HT1080 (cell line): ENCODE measurements around the gene OMP. TPM values are rescaled to one million over a fixed set of nuclear protein-coding genes. Genes with fewer than 3 reads are reported as not detected.

Source experiments
- DNase-seq: peaks from one replicate; pipeline ENCODE4 v3.0.0-alpha.2; 2015; ENCODE audit warnings: low read depth
- total RNA-seq: library from RNA; depleted of rRNA; stranded (reverse); fragments of >200 nt; shearing (Covaris generic); gene quantifications from 2 replicates; pipeline ENCODE4 v1.2.3, GENCODE V29; 2014

Gene OMP
- total RNA-seq, 1 experiment from 2014 or later: 0.58 TPM

DNA sequence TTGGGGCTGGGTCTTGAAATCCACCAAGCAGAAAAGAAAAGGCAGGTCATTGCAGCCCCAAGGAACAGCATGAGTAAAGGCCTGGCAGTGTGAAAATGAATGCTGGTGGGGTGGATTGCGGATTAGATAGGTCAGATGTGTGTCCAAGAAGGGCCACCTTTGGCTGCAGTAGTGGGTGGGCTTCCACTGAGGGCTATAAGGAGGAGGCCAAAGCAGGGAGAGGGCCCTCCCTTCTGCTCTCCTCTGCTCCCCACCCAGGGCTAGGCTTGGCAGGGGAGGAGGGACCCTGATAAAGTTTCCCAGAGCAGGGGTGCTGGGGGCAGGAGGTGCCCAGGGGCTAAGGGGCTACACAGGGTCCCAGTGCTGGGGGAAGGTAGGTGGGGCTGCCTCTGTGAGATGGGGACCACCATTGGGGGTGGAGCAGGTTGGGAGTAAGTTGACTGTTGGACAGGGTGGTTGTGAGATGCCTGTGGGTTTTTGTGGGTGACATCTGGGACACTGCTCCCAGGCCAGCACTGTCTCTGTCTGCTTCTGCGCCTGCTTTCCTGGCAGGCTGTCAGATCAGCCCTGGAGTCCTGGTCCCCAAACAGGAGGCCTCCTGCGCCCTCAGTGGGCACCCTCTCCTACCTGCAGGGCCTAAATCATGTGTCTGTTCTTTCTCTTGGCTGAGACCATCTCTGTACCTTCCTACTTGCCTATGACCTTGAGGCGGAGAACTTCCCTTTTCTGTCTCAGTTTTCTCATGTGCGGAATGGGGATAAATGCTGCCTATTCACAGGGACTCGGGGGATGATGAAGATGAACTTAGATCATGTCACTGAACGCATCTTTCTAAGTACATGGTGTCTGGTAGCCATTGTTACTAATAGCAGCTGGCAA is 33.9 kb upstream of the OMP start:
- no peak for DNase-seq

DNA sequence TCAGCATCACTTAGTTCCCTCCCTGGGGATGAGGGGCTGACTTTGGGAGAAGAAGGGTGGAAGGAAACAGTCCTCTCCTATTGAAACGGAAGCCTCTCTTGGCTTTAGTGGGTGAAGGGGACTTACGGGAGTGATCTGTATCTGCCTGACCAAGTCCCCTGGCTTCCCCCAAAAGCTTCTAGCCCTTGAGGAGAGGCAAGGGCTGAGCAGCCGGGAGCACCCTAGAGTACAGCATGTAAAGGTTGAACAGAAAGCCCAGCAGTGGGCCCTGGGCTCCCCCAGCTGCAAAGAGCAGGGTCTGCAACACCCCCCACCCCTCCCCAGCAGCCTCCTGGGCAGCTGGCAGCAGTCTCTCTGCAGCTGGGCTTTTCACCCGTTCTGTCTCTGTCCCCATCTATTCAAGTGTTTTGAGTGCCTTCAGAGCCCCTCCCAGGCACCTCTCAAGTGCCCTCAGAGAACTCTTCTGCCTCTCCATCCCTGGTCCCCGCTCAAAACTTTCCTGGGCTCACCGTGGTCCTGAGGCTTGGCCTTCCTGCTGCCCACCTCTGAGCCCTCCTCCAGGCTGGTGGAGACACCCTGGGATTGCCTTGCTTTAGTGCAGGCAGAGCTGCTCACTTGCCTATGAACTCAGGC is 33.2 kb upstream of the OMP start:
- DNase-seq: no peak

DNA sequence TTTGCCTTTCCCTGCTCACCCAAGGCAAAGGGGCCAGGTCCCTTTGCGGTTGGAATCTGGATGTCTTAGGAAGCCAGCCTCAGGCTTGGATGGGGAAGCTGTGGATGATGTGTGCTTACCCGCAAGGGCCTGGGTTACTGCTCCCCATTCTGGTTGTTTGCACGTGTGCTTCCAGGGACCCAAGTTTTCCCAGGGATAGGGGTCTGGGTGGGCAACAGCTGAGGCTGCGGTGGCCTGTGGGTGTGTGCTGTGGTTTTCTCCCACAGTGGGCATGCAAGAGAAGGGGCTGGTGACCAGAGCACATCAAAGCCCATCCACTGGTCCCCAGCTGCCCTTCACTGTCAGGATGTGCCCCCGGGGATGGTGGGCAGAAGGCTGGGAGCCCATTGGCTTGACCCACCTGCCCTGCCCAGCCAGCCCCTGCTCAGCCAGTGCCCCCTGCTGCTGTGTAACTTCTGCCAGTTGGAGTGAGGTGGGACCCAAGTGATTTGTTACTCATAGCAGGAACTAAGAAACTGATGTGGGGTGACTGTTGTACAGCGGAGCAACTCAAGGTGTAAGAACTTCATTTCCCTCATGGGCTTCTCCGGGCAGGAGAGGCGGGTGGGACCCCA is 32.6 kb upstream of the OMP start:
- DNase-seq: no peak

- no peak for DNase-seq
Observed at GRCh38 chr11:77071077-77071476, 31.6 kb upstream of the OMP start.

DNA sequence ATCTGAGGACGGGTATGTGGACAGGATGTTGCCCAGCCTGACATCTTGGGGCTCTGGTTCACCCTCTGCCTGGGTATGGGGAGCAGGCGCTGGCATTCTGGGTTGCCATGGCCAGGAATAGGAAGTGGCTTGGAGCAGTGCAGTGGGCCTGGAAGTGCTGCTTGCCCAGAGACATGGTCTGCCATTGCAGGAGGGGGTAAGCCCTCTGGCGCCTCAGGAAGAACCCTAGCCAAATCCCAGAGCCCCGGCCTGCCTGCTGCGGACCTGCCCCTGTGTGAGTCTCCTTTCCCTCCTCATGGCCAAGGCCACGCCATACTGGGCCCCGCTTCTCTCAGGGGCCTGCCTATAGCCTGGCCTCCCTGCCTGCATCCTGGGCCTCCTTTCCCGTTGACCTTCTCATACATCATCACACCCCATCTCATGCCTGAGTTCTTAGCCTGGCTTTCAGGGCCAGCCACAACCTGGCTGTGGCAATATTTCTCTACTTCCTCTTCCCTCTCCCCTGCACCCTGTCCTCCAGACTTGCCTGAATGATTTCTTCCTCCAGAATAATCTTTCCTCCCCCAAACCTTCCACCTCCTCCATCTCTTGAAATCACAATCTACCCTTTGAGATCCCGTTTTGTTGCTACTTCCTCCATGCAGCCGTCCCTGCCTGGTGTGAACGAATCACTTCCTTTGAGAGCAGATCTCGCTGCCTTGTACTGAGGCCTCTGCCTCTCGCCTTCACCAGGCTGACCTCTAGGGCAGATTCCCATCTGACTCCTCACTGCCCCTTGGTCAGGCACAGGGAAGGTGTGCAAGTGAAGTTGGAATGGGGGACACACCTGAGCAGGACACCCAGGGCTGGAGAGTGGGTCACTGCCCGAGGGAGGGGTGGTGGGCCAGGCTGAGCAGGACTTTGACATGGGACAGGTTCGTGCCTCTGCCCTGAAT is 30.7 kb upstream of the OMP start:
- peak; percentile 61 for DNase-seq

DNA sequence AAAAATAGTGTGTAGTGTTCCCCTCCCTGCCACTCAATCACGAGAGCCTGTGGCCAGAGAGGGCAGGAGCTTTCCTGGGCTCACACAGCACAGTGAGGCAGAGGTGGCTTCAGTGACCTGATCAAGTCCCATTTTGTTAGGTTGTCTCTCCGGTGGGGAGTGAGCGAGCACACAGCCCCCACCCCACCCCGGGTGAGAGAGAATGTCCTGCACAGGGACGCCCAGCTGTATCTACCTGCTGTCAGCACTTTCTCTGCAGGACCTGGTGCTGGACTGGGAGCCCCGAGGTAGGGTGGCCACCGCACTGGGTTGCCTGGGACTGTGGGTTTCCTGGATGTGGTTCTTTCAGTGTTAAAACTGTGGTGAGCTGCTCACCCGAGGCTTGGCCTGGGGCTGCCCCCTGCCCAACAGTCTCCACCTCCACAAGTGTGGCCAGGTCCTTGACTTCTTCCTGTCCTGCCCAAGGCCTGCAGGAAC is 29.8 kb upstream of the OMP start:
- DNase-seq: no peak

DNA sequence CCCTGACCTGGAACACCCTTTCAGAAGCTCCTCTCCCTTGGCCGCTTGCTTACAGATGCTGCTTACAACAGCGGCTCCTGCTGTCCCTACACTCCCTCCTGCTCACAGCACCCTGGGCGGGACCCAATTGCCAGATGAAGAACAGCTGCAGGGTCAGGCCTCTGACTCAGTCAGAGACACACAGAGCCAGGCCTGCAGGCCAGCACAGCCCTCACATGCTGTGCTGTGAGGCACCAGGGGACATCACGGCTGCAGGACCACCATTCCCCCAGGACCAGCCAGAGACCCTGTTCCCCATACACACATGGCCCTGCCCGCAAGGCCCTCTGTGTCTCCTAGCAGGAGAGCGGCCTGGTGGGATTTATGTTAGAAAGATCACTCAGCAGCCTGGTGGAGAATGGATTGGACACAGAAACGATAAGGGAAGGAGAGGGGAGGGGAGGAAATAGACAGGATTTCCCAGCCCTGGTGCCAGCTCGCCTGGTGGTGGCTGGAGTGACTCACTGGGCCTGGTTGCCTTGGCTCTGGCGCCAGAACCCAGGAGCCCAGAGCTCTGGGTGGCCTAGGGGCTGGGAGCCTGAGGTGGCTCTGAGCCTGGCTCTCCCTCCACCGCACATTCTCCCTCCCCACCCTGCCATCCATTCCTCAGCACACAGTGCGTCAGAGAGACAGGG is 29.2 kb upstream of the OMP start:
- DNase-seq: peak; percentile 90

DNA sequence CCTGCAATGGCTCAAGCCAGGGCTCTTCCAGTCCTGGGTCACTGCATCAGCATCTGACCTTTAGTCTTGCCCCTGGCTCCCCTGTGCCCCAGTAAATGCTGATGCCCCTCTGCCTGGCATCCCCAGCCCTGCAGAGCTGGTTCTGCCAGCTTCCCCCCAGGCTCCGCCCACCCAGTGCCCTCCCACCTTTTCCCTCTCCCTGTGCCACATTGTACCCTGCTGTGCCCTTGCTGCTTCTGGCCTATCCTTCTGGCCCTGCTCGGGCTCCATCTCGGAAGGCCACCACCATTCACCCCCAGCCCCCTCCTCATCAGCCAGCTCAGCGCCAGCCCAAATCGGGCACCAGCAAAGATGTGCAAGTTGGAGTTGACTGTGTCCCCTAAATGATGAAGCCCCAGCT is 28.4 kb upstream of the OMP start:
- DNase-seq: no peak

DNA sequence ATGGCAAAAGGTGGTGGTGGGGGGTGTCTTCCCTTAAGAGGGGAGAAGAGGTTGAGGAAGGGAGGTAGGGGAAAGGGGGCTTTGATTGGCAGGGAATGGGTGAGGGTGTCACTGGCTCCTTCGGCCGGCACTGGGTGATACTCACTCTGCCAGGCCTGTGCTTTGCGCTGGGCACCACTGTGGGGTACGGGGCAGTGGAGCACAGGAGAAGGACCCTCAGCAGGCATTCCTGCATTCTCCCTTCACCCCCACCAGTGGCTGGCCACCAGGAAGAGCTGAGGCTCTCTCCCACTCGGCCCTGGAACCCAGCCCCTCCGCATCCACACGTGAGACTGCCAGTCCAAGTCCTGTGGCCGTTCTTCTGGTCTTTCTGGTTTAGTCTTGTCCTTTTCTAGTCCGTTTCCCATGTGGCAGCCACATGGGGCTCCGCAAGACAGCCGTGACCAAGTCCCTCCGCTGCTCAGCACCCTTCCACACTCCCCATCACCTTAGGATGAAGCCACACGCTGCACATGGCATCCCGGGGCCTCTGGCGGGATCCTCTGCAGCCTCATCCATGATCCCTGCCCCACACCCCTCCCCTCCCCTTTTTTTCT is 27.9 kb upstream of the OMP start:
- DNase-seq: no peak

DNA sequence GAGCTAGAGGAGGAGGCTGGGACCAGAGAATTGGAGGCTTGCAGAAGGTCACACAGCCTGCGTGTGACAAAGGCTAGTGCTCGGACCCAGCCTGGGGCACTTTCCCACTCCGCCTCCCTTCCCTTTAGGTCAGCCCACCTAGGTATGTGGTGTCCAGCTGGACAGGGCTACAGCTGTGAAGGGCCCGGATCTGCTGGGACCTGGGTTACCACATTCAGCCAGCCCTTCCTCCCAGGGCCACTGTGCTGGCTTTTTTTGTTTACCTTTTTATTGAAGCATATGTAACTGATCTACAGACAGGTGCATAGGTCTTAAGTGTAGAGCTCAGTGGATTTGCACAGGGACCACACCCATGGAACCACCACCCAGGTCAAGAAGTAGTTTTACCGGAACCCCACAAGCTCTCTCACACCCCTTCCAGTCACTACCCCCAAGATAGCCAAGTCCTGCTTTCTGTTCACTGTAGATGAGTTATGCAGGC is 27.2 kb upstream of the OMP start:
- DNase-seq: no peak

DNA sequence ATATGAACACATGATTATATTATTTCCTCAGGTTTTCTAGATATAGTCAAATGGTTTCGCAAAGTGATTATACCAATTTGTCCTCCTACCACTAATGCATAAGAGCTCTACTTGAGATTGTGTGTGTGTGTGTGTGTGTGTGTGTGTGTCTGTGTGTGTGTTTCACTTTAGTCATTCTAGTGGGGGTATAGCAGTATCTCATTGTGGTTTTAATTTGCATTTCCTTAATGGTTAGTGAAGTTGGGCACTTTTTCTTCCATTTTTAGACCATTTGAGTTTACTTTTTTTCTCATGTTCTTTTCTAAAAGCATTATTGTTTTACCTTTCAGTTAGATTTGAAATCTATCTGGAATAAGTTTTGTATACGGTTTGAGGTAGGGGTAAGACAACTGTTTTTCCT is 23.0 kb upstream of the OMP start:
- DNase-seq: no peak

DNA sequence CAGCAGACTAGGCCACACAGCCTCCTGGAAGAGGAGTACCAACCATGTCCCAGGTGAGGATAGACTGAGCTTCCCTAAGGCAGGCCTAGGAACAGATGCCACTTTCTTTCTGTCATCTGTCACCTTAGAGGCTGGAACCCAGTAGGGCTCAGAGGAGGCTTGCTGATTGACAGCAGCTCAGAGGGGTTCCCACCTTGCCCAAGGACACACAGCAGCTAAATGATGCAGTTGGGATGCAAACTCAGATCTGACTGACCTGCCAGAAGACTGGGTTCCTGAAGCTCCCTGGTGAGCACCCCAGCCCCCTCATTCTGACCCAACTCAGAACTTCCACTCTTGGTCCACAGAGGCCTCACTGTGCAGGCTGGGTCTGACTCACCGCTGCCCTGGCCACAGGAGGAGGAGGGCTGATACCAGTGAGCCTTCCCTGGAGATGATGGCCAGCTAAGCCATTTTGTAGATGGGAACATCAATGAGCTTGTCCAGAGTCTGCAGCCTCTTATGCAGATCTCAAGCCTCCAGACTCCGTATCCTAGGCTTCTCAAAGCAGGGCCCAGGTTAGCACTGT is 21.9 kb upstream of the OMP start:
- peak; percentile 40 for DNase-seq

DNA sequence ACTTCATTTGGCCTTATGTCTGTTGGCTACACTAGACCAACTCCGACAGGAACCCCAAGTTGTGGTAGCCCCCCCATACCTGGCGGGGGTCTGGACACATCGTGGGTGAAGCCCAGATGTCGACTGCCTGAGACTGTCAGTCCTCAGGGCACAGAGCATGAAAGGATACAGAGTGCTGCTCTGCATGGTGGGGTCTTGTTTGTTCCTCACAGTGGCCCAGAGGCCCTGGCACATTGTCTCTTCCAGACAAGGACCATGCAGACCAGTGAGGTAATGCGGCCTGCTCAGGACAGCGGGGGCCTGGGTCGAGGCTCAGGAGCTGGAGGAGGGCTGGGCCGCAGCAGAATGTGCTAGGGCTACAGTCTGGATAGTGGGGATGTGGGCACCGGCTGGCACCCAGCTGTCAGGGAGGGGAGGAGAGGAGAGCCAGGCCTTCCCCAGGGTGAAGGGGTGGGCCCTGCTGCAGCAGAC is 21.2 kb upstream of the OMP start:
- DNase-seq: no peak

DNA sequence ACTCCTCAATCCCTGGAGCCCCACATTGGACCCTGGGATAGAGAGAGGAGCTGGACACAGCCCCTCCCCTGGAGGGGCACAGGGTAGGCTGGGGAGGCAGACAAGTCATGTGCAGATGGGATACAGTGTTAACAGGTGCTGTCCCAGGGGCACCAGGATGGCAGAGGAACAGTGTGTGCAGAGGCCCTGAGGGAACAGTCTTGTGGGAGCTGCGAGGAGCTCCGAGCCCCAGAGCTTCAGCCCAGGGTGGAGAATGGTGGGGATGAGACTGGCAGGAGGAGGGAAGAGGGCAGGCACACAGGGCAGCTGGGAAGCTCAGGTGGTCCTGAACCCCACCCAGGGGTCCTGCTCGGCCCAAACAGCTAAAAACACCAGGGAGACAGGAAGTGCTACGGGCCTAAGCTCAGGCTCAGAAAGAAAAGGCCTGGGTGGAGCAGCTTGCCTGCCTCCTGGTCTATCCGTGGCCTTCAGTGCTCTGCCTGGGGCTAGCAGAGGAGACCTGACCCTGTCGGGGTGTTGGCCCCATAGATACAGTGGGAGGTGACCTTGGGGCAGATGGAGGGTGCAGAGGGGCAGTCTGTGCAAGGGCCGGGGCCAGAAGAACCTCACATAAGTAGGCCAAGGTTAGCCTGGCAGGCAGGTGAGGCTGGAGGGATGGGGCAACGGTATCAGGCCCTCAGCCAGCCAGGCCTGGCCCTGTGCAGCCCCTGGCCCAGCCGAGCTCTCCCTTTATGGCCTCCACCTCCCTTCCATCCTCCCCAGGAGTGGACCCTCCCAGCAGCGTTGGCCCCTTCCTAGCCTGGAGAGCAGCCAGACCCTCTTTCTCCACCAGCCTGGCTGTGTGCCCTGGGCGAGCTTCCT is 20.4 kb upstream of the OMP start:
- no peak for DNase-seq

DNA sequence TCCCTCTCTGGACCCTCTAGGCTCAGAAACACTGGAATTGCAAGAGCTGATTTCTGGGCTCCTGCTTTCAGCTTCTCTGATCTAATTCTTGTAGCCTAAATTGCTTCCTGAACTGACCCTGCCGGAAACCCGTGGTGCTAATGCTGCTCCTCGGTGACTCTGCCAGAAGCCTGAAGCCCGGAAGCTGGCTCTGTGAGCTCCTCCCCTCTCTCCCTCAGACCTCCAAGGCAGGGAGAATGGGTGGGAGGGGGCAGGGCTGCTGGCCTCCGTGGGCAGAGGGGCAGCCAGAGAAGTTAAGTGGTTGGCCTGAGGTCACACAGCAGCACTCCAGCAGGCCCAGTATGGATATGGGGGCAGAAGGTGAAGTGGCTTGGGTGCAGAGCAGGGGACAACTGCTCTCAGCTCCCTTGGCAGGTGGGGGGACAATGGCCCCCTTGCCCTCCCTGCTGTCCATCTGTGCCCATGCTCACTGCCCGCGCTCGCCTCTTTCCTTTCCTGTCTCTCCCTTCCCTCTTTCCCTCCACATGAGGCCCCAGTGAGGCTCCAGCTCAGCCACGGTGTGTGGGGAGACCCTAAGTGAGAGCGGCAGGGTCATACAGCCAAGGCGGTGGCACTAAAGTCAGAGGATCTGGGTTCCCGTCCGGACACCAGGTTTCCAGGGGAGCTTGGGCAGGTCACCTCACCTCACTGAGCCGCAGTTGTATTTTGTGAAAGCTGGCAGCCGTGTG is 19.6 kb upstream of the OMP start:
- no peak for DNase-seq

DNA sequence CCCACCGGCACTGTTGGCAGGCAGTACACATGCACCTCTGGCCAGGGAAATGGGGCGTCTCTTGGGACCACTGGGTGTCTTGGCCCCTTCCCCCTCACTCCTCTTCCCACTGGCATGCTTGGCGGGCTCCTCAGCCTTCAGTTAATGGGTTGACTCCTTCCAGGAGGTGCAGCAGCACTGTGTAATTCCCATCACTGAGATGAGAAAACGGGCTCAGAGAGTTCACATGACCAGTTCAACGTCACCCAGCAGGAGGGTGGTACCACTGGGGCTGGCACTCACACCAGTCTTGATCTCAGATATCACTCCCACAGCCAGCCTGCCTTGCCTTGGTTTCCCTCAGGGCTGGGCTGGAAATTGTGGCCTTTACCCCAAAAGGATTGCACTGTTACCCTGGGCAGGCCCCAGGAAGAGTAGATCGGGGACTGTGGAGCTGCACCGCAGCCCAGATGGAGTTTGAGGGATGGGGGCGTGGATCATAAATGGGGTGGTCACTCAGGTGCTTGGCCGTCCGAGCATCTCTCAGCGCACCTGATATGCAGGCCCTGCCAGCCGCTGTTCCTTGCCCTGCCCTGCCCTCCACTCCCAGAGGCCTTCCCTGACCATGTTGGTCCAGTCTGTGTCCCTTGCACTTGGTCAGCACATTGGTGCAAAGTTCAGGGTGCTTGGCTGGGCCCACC is 18.9 kb upstream of the OMP start:
- no peak for DNase-seq

DNA sequence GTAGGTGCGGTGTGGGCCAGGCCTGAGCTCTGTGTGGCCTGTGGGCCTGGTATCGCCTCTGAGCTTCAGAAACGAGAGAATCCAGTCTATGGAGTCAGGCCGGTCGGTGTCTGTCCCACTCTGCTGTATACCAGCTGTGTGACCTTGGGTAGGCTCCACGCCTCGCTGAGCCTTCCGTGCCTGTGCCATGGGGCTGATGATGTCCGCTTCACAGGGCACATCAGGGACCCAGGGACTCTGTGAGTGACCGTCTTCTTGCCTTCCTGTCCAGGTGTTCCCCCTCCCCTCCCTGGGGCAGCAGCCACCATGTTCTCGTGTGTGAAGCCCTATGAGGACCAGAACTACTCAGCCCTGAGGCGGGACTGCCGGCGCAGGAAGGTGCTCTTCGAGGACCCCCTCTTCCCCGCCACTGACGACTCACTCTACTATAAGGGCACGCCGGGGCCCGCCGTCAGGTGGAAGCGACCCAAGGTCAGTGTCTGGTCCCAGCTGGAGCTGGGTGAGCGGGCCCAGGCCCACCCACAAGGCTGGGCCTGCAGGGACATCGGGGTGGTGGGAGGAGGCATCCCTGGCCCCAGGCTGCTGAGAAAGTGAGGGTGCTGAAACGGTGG is 18.0 kb upstream of the OMP start:
- DNase-seq: no peak
